ENCODE measurements around the gene KRTAP1-4. TPM values are rescaled to one million over a fixed set of nuclear protein-coding genes. Genes with fewer than 3 reads are reported as not detected.
"Not testable (repeated sequence)": the region's sequence is repeated elsewhere in the genome, so short reads cannot be mapped to it uniquely, and the experiment has no call there.

KRTAP1-4 gene
- total and polyA plus RNA-seq, 5 donors from 2014 or later = not detected

GRCh38 chr17:41057547-41057946 lies 27.6 kb upstream of the KRTAP1-4 start:
- no peaks in the 10 kb centered on the region for H3K36me3 Mint-ChIP-seq
- no peak overlapping the region for H3K27ac Mint-ChIP-seq
- ATAC-seq (ENCODE audit: low read depth in 2 of 2) (no peak), DNase-seq (no peak)
- H3K4me1 Mint-ChIP-seq = no peaks in the 10 kb centered on the region
- Histone ChIP-seq H3K36me3 (ENCODE audit: control insufficient read depth, insufficient read depth, low read length) (no peaks in the 10 kb centered on the region), H3K27ac (ENCODE audit: insufficient read depth, low read length, poor library complexity, severe bottlenecking) (no peak overlapping the region), H3K9me3 (ENCODE audit: control insufficient read depth in 2 of 2, low read length in 2 of 2) (peaks cover 0 to 3% of the 10 kb centered on the region in 2 experiments), H3K27me3 (ENCODE audit: control insufficient read depth, insufficient read depth, low read length) (peaks cover 21% of the 10 kb centered on the region), H3K4me1 (ENCODE audit: control insufficient read depth, insufficient read depth, low read length, poor library complexity, severe bottlenecking) (no peaks in the 10 kb centered on the region), H3K4me3 (ENCODE audit: low read depth, low read length) (no peak overlapping the region)
- peaks cover 0 to 7% (median 2%) of the 10 kb centered on the region in 7 donors for H3K9me3 Mint-ChIP-seq
- H3K27me3 Mint-ChIP-seq = peaks cover 40% of the 10 kb centered on the region
- no peak overlapping the region for H3K4me3 Mint-ChIP-seq

GRCh38 chr17:41055130-41055529 lies 25.1 kb upstream of the KRTAP1-4 start, which contains the start of gene KRTAP2-2:
TSS of gene KRTAP2-2 (minus strand) at chr17:41055230. CDS start at chr17:41055211, 19 bp downstream.
- not testable (repeated sequence) for ATAC-seq (ENCODE audit: low read depth in 2 of 2); DNase-seq; H3K9me3 ChIP-seq (ENCODE audit: control insufficient read depth in 2 of 2, low read length in 2 of 2); H3K4me3 ChIP-seq (ENCODE audit: low read depth, low read length); H3K4me1 Mint-ChIP-seq; H3K4me1 ChIP-seq (ENCODE audit: control insufficient read depth, insufficient read depth, low read length, poor library complexity, severe bottlenecking); H3K36me3 ChIP-seq (ENCODE audit: control insufficient read depth, insufficient read depth, low read length); H3K36me3 Mint-ChIP-seq; H3K4me3 Mint-ChIP-seq; H3K27me3 ChIP-seq (ENCODE audit: control insufficient read depth, insufficient read depth, low read length); H3K27ac ChIP-seq (ENCODE audit: insufficient read depth, low read length, poor library complexity, severe bottlenecking); H3K9me3 Mint-ChIP-seq
- H3K27ac Mint-ChIP-seq = peak within 1 kb of the TSS in 1 of 3 donors; percentile 60
- peaks cover 35% of the 10 kb centered on the region for H3K27me3 Mint-ChIP-seq

- not testable (repeated sequence) for H3K27ac ChIP-seq (ENCODE audit: insufficient read depth, low read length, poor library complexity, severe bottlenecking); H3K9me3 Mint-ChIP-seq; H3K4me3 ChIP-seq (ENCODE audit: low read depth, low read length); H3K36me3 Mint-ChIP-seq; H3K27me3 ChIP-seq (ENCODE audit: control insufficient read depth, insufficient read depth, low read length); H3K27ac Mint-ChIP-seq; H3K4me3 Mint-ChIP-seq; ATAC-seq (ENCODE audit: low read depth in 2 of 2); H3K9me3 ChIP-seq (ENCODE audit: control insufficient read depth in 2 of 2, low read length in 2 of 2); H3K4me1 Mint-ChIP-seq; DNase-seq; H3K36me3 ChIP-seq (ENCODE audit: control insufficient read depth, insufficient read depth, low read length); H3K4me1 ChIP-seq (ENCODE audit: control insufficient read depth, insufficient read depth, low read length, poor library complexity, severe bottlenecking)
- peaks cover 32% of the 10 kb centered on the region for H3K27me3 Mint-ChIP-seq
These were observed 24.6 kb upstream of the KRTAP1-4 start for GRCh38 chr17:41054556-41054955.

- Mint-ChIP-seq H3K27me3 (peaks cover 26% of the 10 kb centered on the region), H3K4me1 (no peaks in the 10 kb centered on the region), H3K9me3 (peaks cover 0 to 7% (median 2%) of the 10 kb centered on the region in 7 donors), H3K27ac (no peak overlapping the region), H3K4me3 (no peak overlapping the region), H3K36me3 (no peaks in the 10 kb centered on the region)
- no peak for ATAC-seq (ENCODE audit: low read depth in 2 of 2)
- H3K9me3 ChIP-seq (ENCODE audit: control insufficient read depth in 2 of 2, low read length in 2 of 2) = peaks cover 0 to 3% of the 10 kb centered on the region in 2 experiments
- H3K36me3 ChIP-seq (ENCODE audit: control insufficient read depth, insufficient read depth, low read length) = no peaks in the 10 kb centered on the region
- H3K4me3 ChIP-seq (ENCODE audit: low read depth, low read length) = no peak overlapping the region
- no peak for DNase-seq
- H3K4me1 ChIP-seq (ENCODE audit: control insufficient read depth, insufficient read depth, low read length, poor library complexity, severe bottlenecking) = no peaks in the 10 kb centered on the region
- no peak overlapping the region for H3K27ac ChIP-seq (ENCODE audit: insufficient read depth, low read length, poor library complexity, severe bottlenecking)
- H3K27me3 ChIP-seq (ENCODE audit: control insufficient read depth, insufficient read depth, low read length) = peaks cover 6% of the 10 kb centered on the region
These were observed 24.0 kb upstream of the KRTAP1-4 start for GRCh38 chr17:41054025-41054424.

GRCh38 chr17:41052566-41052965 lies 22.6 kb upstream of the KRTAP1-4 start:
- peaks cover 0 to 5% (median under 1%) of the 10 kb centered on the region in 7 donors for H3K9me3 Mint-ChIP-seq
- no peak overlapping the region for H3K4me3 Mint-ChIP-seq
- H3K9me3 ChIP-seq (ENCODE audit: control insufficient read depth in 2 of 2, low read length in 2 of 2) = peaks cover 0 to 2% of the 10 kb centered on the region in 2 experiments
- H3K36me3 Mint-ChIP-seq = no peaks in the 10 kb centered on the region
- no peaks in the 10 kb centered on the region for H3K4me1 Mint-ChIP-seq
- H3K27ac Mint-ChIP-seq = no peak overlapping the region
- DNase-seq = no peak
- H3K27ac ChIP-seq (ENCODE audit: insufficient read depth, low read length, poor library complexity, severe bottlenecking) = no peak overlapping the region
- no peaks in the 10 kb centered on the region for H3K4me1 ChIP-seq (ENCODE audit: control insufficient read depth, insufficient read depth, low read length, poor library complexity, severe bottlenecking)
- H3K4me3 ChIP-seq (ENCODE audit: low read depth, low read length) = no peak overlapping the region
- peaks cover 8% of the 10 kb centered on the region for H3K27me3 ChIP-seq (ENCODE audit: control insufficient read depth, insufficient read depth, low read length)
- H3K27me3 Mint-ChIP-seq = peaks cover 27% of the 10 kb centered on the region
- no peak for ATAC-seq (ENCODE audit: low read depth in 2 of 2)
- no peaks in the 10 kb centered on the region for H3K36me3 ChIP-seq (ENCODE audit: control insufficient read depth, insufficient read depth, low read length)

GRCh38 chr17:41049110-41049509 lies 19.1 kb upstream of the KRTAP1-4 start:
- H3K4me3 Mint-ChIP-seq = no peak overlapping the region
- Histone ChIP-seq H3K36me3 (ENCODE audit: control insufficient read depth, insufficient read depth, low read length) (no peaks in the 10 kb centered on the region), H3K9me3 (ENCODE audit: control insufficient read depth in 2 of 2, low read length in 2 of 2) (no peaks in the 10 kb centered on the region), H3K4me3 (ENCODE audit: low read depth, low read length) (no peak overlapping the region), H3K27me3 (ENCODE audit: control insufficient read depth, insufficient read depth, low read length) (peaks cover 6% of the 10 kb centered on the region), H3K27ac (ENCODE audit: insufficient read depth, low read length, poor library complexity, severe bottlenecking) (no peak overlapping the region), H3K4me1 (ENCODE audit: control insufficient read depth, insufficient read depth, low read length, poor library complexity, severe bottlenecking) (no peaks in the 10 kb centered on the region)
- H3K9me3 Mint-ChIP-seq = peaks cover 0 to 2% (median 0%) of the 10 kb centered on the region in 7 donors
- H3K4me1 Mint-ChIP-seq = no peaks in the 10 kb centered on the region
- DNase-seq = no peak
- no peaks in the 10 kb centered on the region for H3K36me3 Mint-ChIP-seq
- H3K27ac Mint-ChIP-seq = no peak overlapping the region
- ATAC-seq (ENCODE audit: low read depth in 2 of 2) = no peak
- H3K27me3 Mint-ChIP-seq = peaks cover 32% of the 10 kb centered on the region

- H3K27me3 Mint-ChIP-seq = peaks cover 37% of the 10 kb centered on the region
- DNase-seq (no peak), ATAC-seq (ENCODE audit: low read depth in 2 of 2) (no peak)
- no peak overlapping the region for H3K27ac ChIP-seq (ENCODE audit: insufficient read depth, low read length, poor library complexity, severe bottlenecking)
- H3K27me3 ChIP-seq (ENCODE audit: control insufficient read depth, insufficient read depth, low read length) = peaks cover 9% of the 10 kb centered on the region
- H3K4me1 Mint-ChIP-seq = no peaks in the 10 kb centered on the region
- no peak overlapping the region for H3K27ac Mint-ChIP-seq
- no peaks in the 10 kb centered on the region for H3K4me1 ChIP-seq (ENCODE audit: control insufficient read depth, insufficient read depth, low read length, poor library complexity, severe bottlenecking)
- no peak overlapping the region for H3K4me3 ChIP-seq (ENCODE audit: low read depth, low read length)
- no peaks in the 10 kb centered on the region for H3K36me3 Mint-ChIP-seq
- no peak overlapping the region for H3K4me3 Mint-ChIP-seq
- peaks cover 0 to 4% (median 3%) of the 10 kb centered on the region in 7 donors for H3K9me3 Mint-ChIP-seq
- peaks cover 0 to 5% of the 10 kb centered on the region in 2 experiments for H3K9me3 ChIP-seq (ENCODE audit: control insufficient read depth in 2 of 2, low read length in 2 of 2)
- H3K36me3 ChIP-seq (ENCODE audit: control insufficient read depth, insufficient read depth, low read length) = no peaks in the 10 kb centered on the region
These were observed 18.4 kb upstream of the KRTAP1-4 start for GRCh38 chr17:41048441-41048840.

GRCh38 chr17:41046735-41047465 lies 16.9 kb upstream of the KRTAP1-4 start, which contains the start of gene KRTAP2-1:
TSS of gene KRTAP2-1 (minus strand) at chr17:41047316. CDS start at chr17:41047267, 49 bp downstream.
- not testable (repeated sequence) for H3K36me3 Mint-ChIP-seq; H3K4me1 Mint-ChIP-seq; H3K4me3 ChIP-seq (ENCODE audit: low read depth, low read length); H3K9me3 ChIP-seq (ENCODE audit: control insufficient read depth in 2 of 2, low read length in 2 of 2); H3K9me3 Mint-ChIP-seq; H3K27ac ChIP-seq (ENCODE audit: insufficient read depth, low read length, poor library complexity, severe bottlenecking); H3K36me3 ChIP-seq (ENCODE audit: control insufficient read depth, insufficient read depth, low read length); H3K4me3 Mint-ChIP-seq; H3K4me1 ChIP-seq (ENCODE audit: control insufficient read depth, insufficient read depth, low read length, poor library complexity, severe bottlenecking); H3K27ac Mint-ChIP-seq; ATAC-seq (ENCODE audit: low read depth in 2 of 2); DNase-seq
- H3K27me3 ChIP-seq (ENCODE audit: control insufficient read depth, insufficient read depth, low read length) = peaks cover 11% of the 10 kb centered on the region
- peaks cover 45% of the 10 kb centered on the region for H3K27me3 Mint-ChIP-seq

Data from CD4-positive, CD25-positive, alpha-beta regulatory T cell (primary cell).